Measurements from ENCODE around the gene ATP5F1E. TPM values are rescaled to one million over a fixed set of nuclear protein-coding genes. Genes with fewer than 3 reads are reported as not detected.

The ATP5F1E gene
- total and polyA plus RNA-seq, 4 donors = 11.7 to 148 (median 27.7) TPM

- Histone ChIP-seq H3K4me1 (ENCODE audit: control insufficient read depth in 4 of 4, insufficient read depth in 4 of 4, low read length in 3 of 4) (no peaks in the 10 kb centered on the region), H3K4me3 (ENCODE audit: low read depth in 1 of 3, low read length in 3 of 3) (no peak overlapping the region), H3K27me3 (ENCODE audit: control insufficient read depth in 4 of 4, insufficient read depth in 4 of 4, low read length in 3 of 4) (peaks cover 0 to 5% (median 0%) of the 10 kb centered on the region in 4 donors), H3K27ac (ENCODE audit: low read depth in 1 of 2, low read length in 2 of 2) (no peak overlapping the region), H3K36me3 (ENCODE audit: control insufficient read depth in 4 of 4, insufficient read depth in 3 of 4, low read depth in 1 of 4, low read length in 3 of 4) (no peaks in the 10 kb centered on the region), H3K9me3 (ENCODE audit: control insufficient read depth in 4 of 4, low read length in 3 of 4) (no peaks in the 10 kb centered on the region), H3K9ac (ENCODE audit: low read depth in 1 of 2, low read length in 2 of 2) (no peak overlapping the region)
- DNase-seq (ENCODE audit: low spot score) = no peak
- 60% methylated on average over 22 of the region's 22 CpGs for WGBS
- no peak for TF ChIP-seq JUND (IDR thresholded peaks at IDR 0.05)
- TF ChIP-seq GABPA (IDR thresholded peaks at IDR 0.05 in 1 of 2, conservative IDR thresholded peaks at IDR 0.05 in 1 of 2) = no peak
- no peak for TF ChIP-seq ZBTB33 (IDR thresholded peaks at IDR 0.05)
- TF ChIP-seq MAX (IDR thresholded peaks at IDR 0.05) = no peak
- TF ChIP-seq HNF4G (IDR thresholded peaks at IDR 0.05) = no peak
- no peak for TF ChIP-seq TAF1 (conservative IDR thresholded peaks at IDR 0.05)
- no peak for TF ChIP-seq FOXA2 (IDR thresholded peaks at IDR 0.05)
- no peak for TF ChIP-seq HNF4A (conservative IDR thresholded peaks at IDR 0.05)
- TF ChIP-seq CTCF (IDR thresholded peaks at IDR 0.05; ENCODE audit: low read depth, low read length, missing input control) = no peak
- no peak for TF ChIP-seq SP1 (IDR thresholded peaks at IDR 0.05)
- no peak for TF ChIP-seq EGR1 (IDR thresholded peaks at IDR 0.05; ENCODE audit: low read depth in 2 of 2)
Observed at GRCh38 chr20:59063358-59064213, 31.5 kb upstream of the ATP5F1E start.

- Histone ChIP-seq H3K9me3 (ENCODE audit: control insufficient read depth in 4 of 4, low read length in 3 of 4) (no peaks in the 10 kb centered on the region), H3K27ac (ENCODE audit: low read depth in 1 of 2, low read length in 2 of 2) (no peak overlapping the region), H3K9ac (ENCODE audit: low read depth in 1 of 2, low read length in 2 of 2) (no peak overlapping the region), H3K36me3 (ENCODE audit: control insufficient read depth in 4 of 4, insufficient read depth in 3 of 4, low read depth in 1 of 4, low read length in 3 of 4) (no peaks in the 10 kb centered on the region), H3K4me1 (ENCODE audit: control insufficient read depth in 4 of 4, insufficient read depth in 4 of 4, low read length in 3 of 4) (no peaks in the 10 kb centered on the region), H3K27me3 (ENCODE audit: control insufficient read depth in 4 of 4, insufficient read depth in 4 of 4, low read length in 3 of 4) (peaks cover 0 to under 1% (median 0%) of the 10 kb centered on the region in 4 donors), H3K4me3 (ENCODE audit: low read depth in 1 of 3, low read length in 3 of 3) (no peak overlapping the region)
- DNase-seq (ENCODE audit: low spot score) = no peak
- 60% methylated on average over 4 of the region's 4 CpGs for WGBS
- TF ChIP-seq SP1 (IDR thresholded peaks at IDR 0.05) (no peak), REST (IDR thresholded peaks at IDR 0.05) (no peak), ZBTB33 (IDR thresholded peaks at IDR 0.05) (no peak), FOXA1 (IDR thresholded peaks at IDR 0.05) (no peak), NR2F2 (IDR thresholded peaks at IDR 0.05) (no peak), TAF1 (conservative IDR thresholded peaks at IDR 0.05) (no peak), CTCF (IDR thresholded peaks at IDR 0.05; ENCODE audit: low read depth, low read length, missing input control) (no peak), FOXA2 (IDR thresholded peaks at IDR 0.05) (no peak), ATF3 (IDR thresholded peaks at IDR 0.05) (no peak)
Observed at GRCh38 chr20:59062081-59062480, 29.9 kb upstream of the ATP5F1E start.

Measured in liver (tissue), 9 donors.